CD4-positive, alpha-beta T cell treated with Interleukin-15 for 4 hours (primary cell): ENCODE measurements around the gene FLT1.

ENCODE experiments used
- DNase-seq: peaks from one replicate; pipeline ENCODE4 v3.0.0-alpha.2; 2020; ENCODE audit warnings: low spot score

FLT1 gene

GRCh38 chr13:28342251-28342650 lies 152.7 kb downstream of the FLT1 start:
- DNase-seq, result no peak

GRCh38 chr13:28340272-28340793 lies 154.6 kb downstream of the FLT1 start:
- no peak for DNase-seq

GRCh38 chr13:28339419-28339818 lies 155.5 kb downstream of the FLT1 start:
- DNase-seq, result no peak

GRCh38 chr13:28338742-28339141 lies 156.2 kb downstream of the FLT1 start:
- no peak for DNase-seq

GRCh38 chr13:28338006-28338574 lies 156.8 kb downstream of the FLT1 start:
- no peak for DNase-seq

GRCh38 chr13:28337166-28338005 lies 157.5 kb downstream of the FLT1 start:
- DNase-seq, result no peak

- no peak for DNase-seq
Measured at GRCh38 chr13:28336193-28336657, 158.7 kb downstream of the FLT1 start.

GRCh38 chr13:28333204-28333881 lies 161.6 kb downstream of the FLT1 start:
- no peak for DNase-seq

- DNase-seq, result no peak
Measured at GRCh38 chr13:28329395-28330158, 165.4 kb downstream of the FLT1 start.

GRCh38 chr13:28328271-28328607 lies 166.7 kb downstream of the FLT1 start:
- DNase-seq, result no peak

GRCh38 chr13:28327373-28328270 lies 167.3 kb downstream of the FLT1 start:
- no peak for DNase-seq

- DNase-seq, result no peak
Measured at GRCh38 chr13:28326056-28326455, 168.9 kb downstream of the FLT1 start.

- no peak for DNase-seq
Measured at GRCh38 chr13:28325022-28325421, 169.9 kb downstream of the FLT1 start.

GRCh38 chr13:28324181-28324789 lies 170.6 kb downstream of the FLT1 start:
- peak; percentile 46 for DNase-seq

GRCh38 chr13:28322256-28322905 lies 172.5 kb downstream of the FLT1 start:
- no peak for DNase-seq

- DNase-seq, result no peak
Measured at GRCh38 chr13:28321756-28322155, 173.2 kb downstream of the FLT1 start.

- no peak for DNase-seq
Measured at GRCh38 chr13:28320884-28321574, 173.9 kb downstream of the FLT1 start.

- DNase-seq, result no peak
Measured at GRCh38 chr13:28320209-28320608, 174.7 kb downstream of the FLT1 start.

- DNase-seq, result no peak
Measured at GRCh38 chr13:28319528-28319927, 175.4 kb downstream of the FLT1 start.
